SKM-1 (cell line): ENCODE results near the gene POLR3C.
A peak's percentile ranks its signal among the peaks of the same experiment; 100 is the strongest.
"Not testable (repeated sequence)": the region's sequence is repeated elsewhere in the genome, so short reads cannot be mapped to it uniquely, and the experiment has no call there.

Experiments used
- DNase-seq: peaks from one replicate; lab custom pipeline; 2025; ENCODE audit not compliant: unreplicated experiment; lab: John Stamatoyannopoulos, UW

POLR3C gene

GRCh38 chr1:145823565-145824498 lies at the start of gene POLR3C, which contains the start of gene RNF115:
Gene POLR3C (plus strand): TSS chr1:145824200. CDS start chr1:145825777, 1,577 bp downstream.
Gene RNF115 (minus strand): TSS chr1:145824095. CDS start chr1:145823873, 222 bp downstream.
- DNase-seq: peak; percentile 95

GRCh38 chr1:145777357-145778145 lies 46.4 kb upstream of the POLR3C start:
- DNase-seq: no peak

GRCh38 chr1:145778146-145778540 lies 45.9 kb upstream of the POLR3C start:
- DNase-seq: no peak

GRCh38 chr1:145782272-145783099 lies 41.5 kb upstream of the POLR3C start:
- no peak for DNase-seq

GRCh38 chr1:145784409-145784808 lies 39.6 kb upstream of the POLR3C start:
- DNase-seq: no peak

GRCh38 chr1:145785547-145785946 lies 38.5 kb upstream of the POLR3C start:
- no peak for DNase-seq

- DNase-seq: no peak
Measured at GRCh38 chr1:145786271-145786670, 37.7 kb upstream of the POLR3C start.

GRCh38 chr1:145788580-145788979 lies 35.4 kb upstream of the POLR3C start:
- DNase-seq: no peak

- not testable (repeated sequence) for DNase-seq
Measured at GRCh38 chr1:145791860-145792259, 32.1 kb upstream of the POLR3C start.

GRCh38 chr1:145792484-145792883 lies 31.5 kb upstream of the POLR3C start:
- no peak for DNase-seq

GRCh38 chr1:145795257-145795881 lies 28.6 kb upstream of the POLR3C start:
- no peak for DNase-seq

GRCh38 chr1:145796753-145797152 lies 27.2 kb upstream of the POLR3C start:
- DNase-seq: no peak

GRCh38 chr1:145799806-145800205 lies 24.2 kb upstream of the POLR3C start:
- no peak for DNase-seq

GRCh38 chr1:145804235-145805045 lies 19.6 kb upstream of the POLR3C start:
- no peak for DNase-seq

GRCh38 chr1:145805057-145805456 lies 18.9 kb upstream of the POLR3C start:
- no peak for DNase-seq

GRCh38 chr1:145806408-145806807 lies 17.6 kb upstream of the POLR3C start:
- no peak for DNase-seq

GRCh38 chr1:145806844-145807243 lies 17.2 kb upstream of the POLR3C start:
- DNase-seq: no peak

- not testable (repeated sequence) for DNase-seq
Measured at GRCh38 chr1:145812977-145813810, 10.8 kb upstream of the POLR3C start.

- not testable (repeated sequence) for DNase-seq
Measured at GRCh38 chr1:145818095-145818494, 5.9 kb upstream of the POLR3C start.
